Measurements from ENCODE around the gene STXBP2. TPM values are rescaled to one million over a fixed set of nuclear protein-coding genes. Genes with fewer than 3 reads are reported as not detected.

The STXBP2 gene
- total and polyA plus RNA-seq, 2 experiments from 2014 or later = 1.8 to 2.0 TPM

GRCh38 chr19:7636317-7636690 is 606 bp upstream of the STXBP2 start:
- Histone ChIP-seq H2AFZ (no peak overlapping the region), H3K9me2 (ENCODE audit: insufficient read depth) (no peaks in the 10 kb centered on the region), H3K27me3 (replicated peaks; ENCODE audit: insufficient read depth) (0 out of 2 replicates have a peak, but pooled peaks cover 7% of the 10 kb centered on the region), H4K20me1 (ENCODE audit: insufficient read depth) (no peaks in the 10 kb centered on the region), H3K27ac (no peak overlapping the region), H3K4me3 (no peak overlapping the region), H3K79me2 (ENCODE audit: insufficient read depth) (peaks cover 7% of the 10 kb centered on the region), H3K9ac (no peak overlapping the region), H3F3A (ENCODE audit: insufficient read depth) (no peaks in the 10 kb centered on the region), H3K4me1 (ENCODE audit: insufficient read depth) (no peaks in the 10 kb centered on the region), H3K36me3 (ENCODE audit: low read depth) (no peaks in the 10 kb centered on the region), H3K9me3 (ENCODE audit: low read depth) (no peaks in the 10 kb centered on the region), H3K4me2 (ENCODE audit: unreplicated experiment) (no peak overlapping the region)
- 59 to 70% methylated on average over 16 of the region's 16 CpGs for WGBS, 2 experiments (ENCODE audit: low coverage in 1 of 2, low lambda C conversion rate in 2 of 2, missing lambda C conversion rate in 2 of 2)
- DNase-seq = no peak
- in situ Hi-C loops (cut with MboI) = no loop called here
- TF ChIP-seq EZH2 (IDR thresholded peaks at IDR 0.05; ENCODE audit: insufficient read depth, poor library complexity, severe bottlenecking) (no peak), EZH2phosphoT487 (IDR thresholded peaks at IDR 0.05; ENCODE audit: insufficient read depth, low read depth) (no peak)

- no peak overlapping the region for H3K4me3 ChIP-seq
These were observed 705 bp downstream of the STXBP2 start for GRCh38 chr19:7637374-7638256.

GRCh38 chr19:7638802-7639465 is 2.0 kb downstream of the STXBP2 start:
- Histone ChIP-seq H3K79me2 (ENCODE audit: insufficient read depth) (no peaks in the 10 kb centered on the region), H3K4me3 (no peak overlapping the region), H3K9ac (no peak overlapping the region), H3K4me1 (ENCODE audit: insufficient read depth) (no peaks in the 10 kb centered on the region), H3F3A (ENCODE audit: insufficient read depth) (no peaks in the 10 kb centered on the region), H3K9me2 (ENCODE audit: insufficient read depth) (no peaks in the 10 kb centered on the region), H3K9me3 (ENCODE audit: low read depth) (no peaks in the 10 kb centered on the region), H4K20me1 (ENCODE audit: insufficient read depth) (no peaks in the 10 kb centered on the region), H3K27ac (no peak overlapping the region), H2AFZ (no peak overlapping the region), H3K27me3 (replicated peaks; ENCODE audit: insufficient read depth) (0 out of 2 replicates have a peak, but pooled peaks cover 7% of the 10 kb centered on the region), H3K4me2 (ENCODE audit: unreplicated experiment) (no peak overlapping the region), H3K36me3 (ENCODE audit: low read depth) (no peaks in the 10 kb centered on the region)
- DNase-seq = no peak
- TF ChIP-seq EZH2phosphoT487 (IDR thresholded peaks at IDR 0.05; ENCODE audit: insufficient read depth, low read depth) (no peak), EZH2 (IDR thresholded peaks at IDR 0.05; ENCODE audit: insufficient read depth, poor library complexity, severe bottlenecking) (no peak)
- in situ Hi-C loops (cut with MboI) = no loop called here
- WGBS, 2 experiments (ENCODE audit: low coverage in 1 of 2, low lambda C conversion rate in 2 of 2, missing lambda C conversion rate in 2 of 2) = 45 to 58% methylated on average over 11 to 12 of the region's 12 CpGs

More at GRCh38 chr19:7637374-7638256, 705 bp downstream of the STXBP2 start:
- in situ Hi-C loops (cut with MboI) = no loop called here
- H3K36me3 ChIP-seq (ENCODE audit: low read depth) = no peaks in the 10 kb centered on the region
- no peaks in the 10 kb centered on the region for H3K4me1 ChIP-seq (ENCODE audit: insufficient read depth)
- H3K9me3 ChIP-seq (ENCODE audit: low read depth) = no peaks in the 10 kb centered on the region
- no peaks in the 10 kb centered on the region for H3K9me2 ChIP-seq (ENCODE audit: insufficient read depth)
- no peak overlapping the region for H3K9ac ChIP-seq
- H2AFZ ChIP-seq = no peak overlapping the region
- WGBS, 2 experiments (ENCODE audit: low coverage in 1 of 2, low lambda C conversion rate in 2 of 2, missing lambda C conversion rate in 2 of 2) = 37 to 47% methylated on average over 25 to 30 of the region's 30 CpGs
- no peaks in the 10 kb centered on the region for H3F3A ChIP-seq (ENCODE audit: insufficient read depth)
- DNase-seq = no peak
- TF ChIP-seq EZH2 (IDR thresholded peaks at IDR 0.05; ENCODE audit: insufficient read depth, poor library complexity, severe bottlenecking) = no peak
- no peak for TF ChIP-seq EZH2phosphoT487 (IDR thresholded peaks at IDR 0.05; ENCODE audit: insufficient read depth, low read depth)
- H3K27me3 ChIP-seq (replicated peaks; ENCODE audit: insufficient read depth) = 0 out of 2 replicates have a peak, but pooled peaks cover 7% of the 10 kb centered on the region
- no peaks in the 10 kb centered on the region for H4K20me1 ChIP-seq (ENCODE audit: insufficient read depth)
- H3K4me2 ChIP-seq (ENCODE audit: unreplicated experiment) = no peak overlapping the region
- no peak overlapping the region for H3K27ac ChIP-seq
- no peaks in the 10 kb centered on the region for H3K79me2 ChIP-seq (ENCODE audit: insufficient read depth)

- no peak for TF ChIP-seq EZH2 (IDR thresholded peaks at IDR 0.05; ENCODE audit: insufficient read depth, poor library complexity, severe bottlenecking)
- no peak for TF ChIP-seq EZH2phosphoT487 (IDR thresholded peaks at IDR 0.05; ENCODE audit: insufficient read depth, low read depth)
- H3K9ac ChIP-seq = no peak overlapping the region
- H2AFZ ChIP-seq = no peak overlapping the region
- H3K9me3 ChIP-seq (ENCODE audit: low read depth) = no peaks in the 10 kb centered on the region
- H3K4me3 ChIP-seq = no peak overlapping the region
- no peaks in the 10 kb centered on the region for H3K9me2 ChIP-seq (ENCODE audit: insufficient read depth)
- no peaks in the 10 kb centered on the region for H4K20me1 ChIP-seq (ENCODE audit: insufficient read depth)
- H3K27ac ChIP-seq = no peak overlapping the region
- H3K4me1 ChIP-seq (ENCODE audit: insufficient read depth) = no peaks in the 10 kb centered on the region
- H3K27me3 ChIP-seq (replicated peaks; ENCODE audit: insufficient read depth) = 0 out of 2 replicates have a peak, but pooled peaks cover 7% of the 10 kb centered on the region
- 76 to 79% methylated on average over 13 of the region's 13 CpGs for WGBS, 2 experiments (ENCODE audit: low coverage in 1 of 2, low lambda C conversion rate in 2 of 2, missing lambda C conversion rate in 2 of 2)
- no peak overlapping the region for H3K4me2 ChIP-seq (ENCODE audit: unreplicated experiment)
- H3K36me3 ChIP-seq (ENCODE audit: low read depth) = no peaks in the 10 kb centered on the region
- no peak for DNase-seq
- in situ Hi-C loops (cut with MboI) = no loop called here
- no peaks in the 10 kb centered on the region for H3K79me2 ChIP-seq (ENCODE audit: insufficient read depth)
- H3F3A ChIP-seq (ENCODE audit: insufficient read depth) = no peaks in the 10 kb centered on the region
These were observed 3.0 kb downstream of the STXBP2 start for GRCh38 chr19:7639863-7640348.
